ENCODE results near the gene FAM168A. TPM values are rescaled to one million over a fixed set of nuclear protein-coding genes. Genes with fewer than 3 reads are reported as not detected.

The FAM168A gene
- total and polyA plus RNA-seq, 10 donors = 2.7 to 33.2 (median 22.7) TPM

GRCh38 chr11:73359341-73359740 is 238.6 kb downstream of the FAM168A start:
- no peak for DNase-seq
- TF ChIP-seq CTCF (IDR thresholded peaks at IDR 0.05 in 8 of 11, conservative IDR thresholded peaks at IDR 0.05 in 3 of 11) (no peak), POLR2AphosphoS5 (IDR thresholded peaks at IDR 0.05) (no peak), POLR2A (IDR thresholded peaks at IDR 0.05) (no peak)
- no peak overlapping the region for H3K27ac ChIP-seq
- no peaks in the 10 kb centered on the region for H3K9me3 ChIP-seq
- 77 to 92% (median 92%) methylated on average over 10 to 11 of the region's 11 CpGs for WGBS, 5 donors
- H3K27me3 ChIP-seq (replicated peaks in 1 of 7) = no peaks in the 10 kb centered on the region
- intact Hi-C loops (cut with DNase I; ENCODE audit: low total_unique reads) = loop anchor here (10.0 kb wide), 1 partner anchor 305 kb away; no protein-coding TSS in a partner anchor
- no peak overlapping the region for H3K4me3 ChIP-seq
- H3K4me1 ChIP-seq = peaks cover 0 to 2% (median 0%) of the 10 kb centered on the region in 6 donors
- peaks cover 0 to 91% (median 10%) of the 10 kb centered on the region in 6 donors for H3K36me3 ChIP-seq

- Histone ChIP-seq H3K4me3 (no peak overlapping the region), H3K27me3 (replicated peaks in 1 of 7) (no peaks in the 10 kb centered on the region), H3K9me3 (no peaks in the 10 kb centered on the region), H3K4me1 (no peaks in the 10 kb centered on the region), H3K36me3 (peaks cover 0 to 90% (median 4%) of the 10 kb centered on the region in 6 donors), H3K27ac (no peak overlapping the region)
- 72 to 89% (median 87%) methylated on average over 4 to 5 of the region's 5 CpGs for WGBS, 5 donors
- no peak for DNase-seq
- intact Hi-C loops (cut with DNase I; ENCODE audit: low total_unique reads) = loop anchor here (10.0 kb wide), 1 partner anchor 307 kb away; no protein-coding TSS in a partner anchor
- TF ChIP-seq CTCF (IDR thresholded peaks at IDR 0.05 in 8 of 11, conservative IDR thresholded peaks at IDR 0.05 in 3 of 11) = no peak
- no peak for TF ChIP-seq POLR2A (IDR thresholded peaks at IDR 0.05)
- no peak for TF ChIP-seq POLR2AphosphoS5 (IDR thresholded peaks at IDR 0.05)
Observed at GRCh38 chr11:73358071-73358470, 239.8 kb downstream of the FAM168A start.

- TF ChIP-seq POLR2AphosphoS5 (IDR thresholded peaks at IDR 0.05) = no peak
- TF ChIP-seq POLR2A (IDR thresholded peaks at IDR 0.05) = no peak
- no peak for TF ChIP-seq CTCF (IDR thresholded peaks at IDR 0.05 in 8 of 11, conservative IDR thresholded peaks at IDR 0.05 in 3 of 11)
- intact Hi-C loops (cut with DNase I; ENCODE audit: low total_unique reads) = loop anchor here (10.0 kb wide), 1 partner anchor 308 kb away; no protein-coding TSS in a partner anchor
- 92 to 97% (median 94%) methylated on average over 15 to 22 of the region's 22 CpGs for WGBS, 5 donors
- H3K36me3 ChIP-seq = peaks cover 0 to 89% (median under 1%) of the 10 kb centered on the region in 6 donors
- H3K9me3 ChIP-seq = no peaks in the 10 kb centered on the region
- no peak overlapping the region for H3K4me3 ChIP-seq
- H3K27me3 ChIP-seq (replicated peaks in 1 of 7) = no peaks in the 10 kb centered on the region
- no peaks in the 10 kb centered on the region for H3K4me1 ChIP-seq
- H3K27ac ChIP-seq = no peak overlapping the region
- DNase-seq = no peak
Observed at GRCh38 chr11:73356979-73357860, 240.7 kb downstream of the FAM168A start.

GRCh38 chr11:73355109-73355508 is 242.8 kb downstream of the FAM168A start:
- no peak overlapping the region for H3K4me3 ChIP-seq
- intact Hi-C loops (cut with DNase I; ENCODE audit: low total_unique reads) = loop anchor here (10.0 kb wide), 1 partner anchor 310 kb away; no protein-coding TSS in a partner anchor
- no peak for DNase-seq
- no peaks in the 10 kb centered on the region for H3K9me3 ChIP-seq
- peaks cover 0 to 68% (median 0%) of the 10 kb centered on the region in 6 donors for H3K36me3 ChIP-seq
- whole genome bisulfite sequencing, 5 donors = 89 to 96% (median 91%) methylated on average over 4 of the region's 4 CpGs
- no peak overlapping the region for H3K27ac ChIP-seq
- no peaks in the 10 kb centered on the region for H3K27me3 ChIP-seq (replicated peaks in 1 of 7)
- no peak for TF ChIP-seq POLR2AphosphoS5 (IDR thresholded peaks at IDR 0.05)
- no peak for TF ChIP-seq POLR2A (IDR thresholded peaks at IDR 0.05)
- TF ChIP-seq CTCF (IDR thresholded peaks at IDR 0.05 in 8 of 11, conservative IDR thresholded peaks at IDR 0.05 in 3 of 11) = no peak
- H3K4me1 ChIP-seq = peaks cover 0 to 16% (median 11%) of the 10 kb centered on the region in 6 donors

Measured in spleen (tissue), 11 donors.